Body of pancreas (tissue), 4 donors: ENCODE data around the gene TOMM20L. TPM values are rescaled to one million over a fixed set of nuclear protein-coding genes. Genes with fewer than 3 reads are reported as not detected.
"Not testable (repeated sequence)": the region's sequence is repeated elsewhere in the genome, so short reads cannot be mapped to it uniquely, and the experiment has no call there.

ENCODE experiments used
- ATAC-seq: fragments of 150-250 bp; one replicate; pipeline ENCODE4 v1.9.1; 2016
- DNase-seq, 4 donors: peaks; one replicate each; pipeline ENCODE4 v3.0.0-alpha.2; 2019
- H3K27ac ChIP-seq, 4 donors: fragments of 200-600 bp; sonication (generic); 1 replicate in 3 of 4; 2 replicates in 1 of 4; pipeline versions ENCODE4 v1.5.1 to v1.6.1; 2016 to 2019; ENCODE audit warnings: mild to moderate bottlenecking in 1 of 4, mixed read lengths in 1 of 4, moderate library complexity in 1 of 4
- H3K27me3 ChIP-seq, 2 donors: fragments of 200-600 bp; sonication (generic); one replicate each; pipeline ENCODE4 v1.6.0; 2016; ENCODE audit warnings: mild to moderate bottlenecking in 1 of 2
- H3K36me3 ChIP-seq, 2 donors: fragments of 200-600 bp; sonication (generic); replicated peaks in 1 of 2; 2 replicates each; pipeline ENCODE4 v1.5.1; 2016; ENCODE audit warnings: low read depth in 2 of 2; ENCODE audit not compliant: insufficient read depth in 1 of 2
- H3K4me1 ChIP-seq: fragments of 200-600 bp; sonication (generic); one replicate; pipeline ENCODE4 v1.6.0; 2016
- H3K4me3 ChIP-seq, 2 donors: fragments of 200-600 bp; sonication (generic); 1 replicate in 1 of 2; 2 replicates in 1 of 2; pipeline ENCODE4 v1.5.1; 2016 to 2019
- H3K9me3 ChIP-seq, 3 donors: fragments of 200-600 bp; sonication (generic); 1 replicate in 2 of 3; 2 replicates in 1 of 3; pipeline ENCODE4 v1.5.1; 2016
- POLR2A ChIP-seq, 3 donors: fragments of 450-650 bp; IDR thresholded peaks; one replicate each; pipeline ENCODE4 v1.6.1; 2016; ENCODE audit warnings: antibody characterized with exemption in 3 of 3, mild to moderate bottlenecking in 2 of 3
- WGBS, 2 donors: methylation state at CpG; one replicate each; pipeline ENCODE4 v1.1.5; 2017; 5-methylcytosine and 5-hydroxymethylcytosine counted together
- intact Hi-C: fragments of 100-400 bp; cut with DNase I; formaldehyde crosslinking; loops from one replicate; pipeline ENCODE4 v1.15.1; 2023
- total RNA-seq, 2 donors: library from RNA; depleted of rRNA; stranded (reverse); fragments of >200 nt; gene quantifications; one replicate each; pipeline ENCODE4 v1.1.0, GENCODE V29; 2016
- TF ChIP-seq, protein P1 (sequence below), 7 experiments: fragments of 450-650 bp in 4 of 7; fragments of 200-600 bp in 3 of 7; sonication (generic) in 3 of 7; IDR thresholded peaks; one replicate each; pipeline ENCODE4 v1.5.1; 2016 to 2019; ENCODE audit warnings: antibody characterized with exemption in 7 of 7

The TOMM20L gene
- total RNA-seq = 10 to 100 TPM in 1 of 2 donors, not detected in 1; 19.7 TPM

DNA sequence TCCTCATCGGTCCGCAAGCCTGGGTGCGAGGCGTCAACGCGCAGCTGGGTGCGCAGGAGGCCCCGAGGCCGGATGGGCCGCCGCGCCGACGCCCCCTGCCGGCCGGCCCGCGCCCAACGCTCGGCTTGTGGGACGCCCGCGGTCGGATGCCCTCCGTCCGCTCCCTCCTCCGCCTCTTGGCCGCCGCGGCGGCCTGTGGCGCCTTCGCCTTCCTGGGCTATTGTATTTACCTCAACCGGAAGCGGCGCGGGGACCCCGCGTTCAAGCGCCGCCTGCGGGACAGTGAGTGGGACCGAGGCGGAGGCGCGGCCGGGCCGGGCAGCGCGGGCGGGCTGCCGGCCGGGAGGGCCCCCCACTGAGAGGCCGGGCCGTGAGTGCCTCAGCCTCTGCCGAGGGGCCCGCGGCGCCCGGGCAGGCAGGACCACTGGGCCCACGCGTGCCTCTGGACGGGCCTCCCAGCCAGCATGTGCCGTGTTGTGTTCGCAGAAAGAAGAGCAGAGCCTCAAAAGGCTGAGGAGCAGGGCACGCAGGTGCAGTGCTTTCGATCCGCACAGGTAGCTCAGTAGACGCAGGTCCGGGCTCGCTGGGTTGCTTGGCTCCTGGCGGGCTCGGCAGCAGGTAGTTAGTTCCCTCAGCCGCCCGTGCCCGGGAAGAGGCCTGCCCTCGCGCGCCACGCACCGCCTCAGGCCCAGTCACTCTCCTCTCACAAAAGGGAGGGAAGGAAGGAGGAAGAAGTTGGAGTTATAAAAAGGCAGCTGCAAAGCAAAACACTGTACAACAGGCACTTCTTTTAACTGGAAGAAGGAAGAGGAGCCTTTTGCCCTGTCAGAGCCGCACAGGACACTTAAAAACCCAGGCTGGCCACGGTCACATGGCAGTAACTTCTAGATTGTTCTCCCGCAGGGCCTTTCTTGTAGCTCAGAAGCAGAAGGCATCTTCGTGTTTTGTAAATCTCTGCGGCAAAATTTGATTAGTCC lies at the start of gene TOMM20L:
TSS of gene TOMM20L (plus strand) at position 119 of the 977 bp plus-strand sequence. CDS start at position 147, 28 bp downstream.
- peak; percentile 49 to 62 (median 56) for TF ChIP-seq POLR2A (IDR thresholded peaks at IDR 0.05)
- TF ChIP-seq, protein P1, sequence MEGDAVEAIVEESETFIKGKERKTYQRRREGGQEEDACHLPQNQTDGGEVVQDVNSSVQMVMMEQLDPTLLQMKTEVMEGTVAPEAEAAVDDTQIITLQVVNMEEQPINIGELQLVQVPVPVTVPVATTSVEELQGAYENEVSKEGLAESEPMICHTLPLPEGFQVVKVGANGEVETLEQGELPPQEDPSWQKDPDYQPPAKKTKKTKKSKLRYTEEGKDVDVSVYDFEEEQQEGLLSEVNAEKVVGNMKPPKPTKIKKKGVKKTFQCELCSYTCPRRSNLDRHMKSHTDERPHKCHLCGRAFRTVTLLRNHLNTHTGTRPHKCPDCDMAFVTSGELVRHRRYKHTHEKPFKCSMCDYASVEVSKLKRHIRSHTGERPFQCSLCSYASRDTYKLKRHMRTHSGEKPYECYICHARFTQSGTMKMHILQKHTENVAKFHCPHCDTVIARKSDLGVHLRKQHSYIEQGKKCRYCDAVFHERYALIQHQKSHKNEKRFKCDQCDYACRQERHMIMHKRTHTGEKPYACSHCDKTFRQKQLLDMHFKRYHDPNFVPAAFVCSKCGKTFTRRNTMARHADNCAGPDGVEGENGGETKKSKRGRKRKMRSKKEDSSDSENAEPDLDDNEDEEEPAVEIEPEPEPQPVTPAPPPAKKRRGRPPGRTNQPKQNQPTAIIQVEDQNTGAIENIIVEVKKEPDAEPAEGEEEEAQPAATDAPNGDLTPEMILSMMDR (IDR thresholded peaks at IDR 0.05) = peak in 5 of 7 experiments; percentile 56 to 96 (median 90)
- ATAC-seq (peak; percentile 91), DNase-seq (peak; percentile 74 to 81 (median 76))
- Histone ChIP-seq H3K27me3 (no peaks in the 10 kb centered on the region), H3K27ac (peak within 1 kb of the TSS; percentile 74 to 91 (median 88)), H3K4me3 (peak within 1 kb of the TSS; percentile 27 to 37), H3K9me3 (no peaks in the 10 kb centered on the region), H3K4me1 (peaks cover 18% of the 10 kb centered on the region), H3K36me3 (no peaks in the 10 kb centered on the region)
- intact Hi-C loops = no loop called here
- WGBS, 2 donors = 8 to 32% methylated on average over 17 to 67 of the region's 86 CpGs

DNA sequence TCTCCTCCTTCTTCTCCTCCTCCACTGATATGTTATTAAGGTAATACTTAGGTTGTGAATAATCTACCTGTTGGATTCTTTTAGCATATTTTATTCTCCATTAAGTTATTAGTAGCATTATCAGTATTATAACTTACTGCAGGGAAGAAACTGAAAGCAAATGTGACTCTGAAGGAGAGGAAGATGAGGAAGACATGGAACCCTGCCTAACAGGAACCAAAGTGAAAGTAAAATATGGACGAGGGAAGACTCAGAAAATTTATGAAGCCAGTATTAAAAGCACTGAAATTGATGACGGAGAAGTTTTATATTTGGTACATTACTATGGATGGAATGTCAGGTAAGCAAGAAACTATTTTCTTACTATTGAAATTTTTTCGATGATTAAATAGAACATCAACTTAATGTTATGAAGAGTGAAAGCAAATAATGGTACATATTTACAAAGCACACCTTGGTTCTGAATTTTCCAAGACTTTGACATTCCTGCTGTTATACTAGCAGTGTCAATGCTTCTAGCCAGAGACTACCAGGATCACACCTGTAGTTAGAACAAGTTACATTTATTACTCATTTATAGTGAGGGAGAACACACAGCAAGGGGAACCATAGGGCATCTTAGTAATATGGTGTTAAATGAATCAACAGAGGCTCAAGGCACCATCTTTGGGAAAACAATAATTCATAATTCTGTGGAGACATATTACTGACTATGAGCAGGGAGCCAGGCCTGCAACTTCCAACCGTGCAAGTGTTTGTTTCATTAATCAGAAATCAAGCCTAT lies 42.0 kb upstream of the TOMM20L start:
- H3K27ac ChIP-seq = peak overlapping the region in 1 of 4 donors; percentile 21
- DNase-seq = no peak
- no peaks in the 10 kb centered on the region for H3K4me1 ChIP-seq
- no peaks in the 10 kb centered on the region for H3K9me3 ChIP-seq
- peaks cover 0 to 7% of the 10 kb centered on the region in 2 donors for H3K36me3 ChIP-seq
- intact Hi-C loops = no loop called here
- WGBS, 2 donors = 65 to 68% methylated on average over 4 of the region's 4 CpGs
- TF ChIP-seq, protein P1 (IDR thresholded peaks at IDR 0.05) = no peak
- TF ChIP-seq POLR2A (IDR thresholded peaks at IDR 0.05) = no peak
- H3K4me3 ChIP-seq = no peak overlapping the region
- H3K27me3 ChIP-seq = no peaks in the 10 kb centered on the region
- no peak for ATAC-seq

DNA sequence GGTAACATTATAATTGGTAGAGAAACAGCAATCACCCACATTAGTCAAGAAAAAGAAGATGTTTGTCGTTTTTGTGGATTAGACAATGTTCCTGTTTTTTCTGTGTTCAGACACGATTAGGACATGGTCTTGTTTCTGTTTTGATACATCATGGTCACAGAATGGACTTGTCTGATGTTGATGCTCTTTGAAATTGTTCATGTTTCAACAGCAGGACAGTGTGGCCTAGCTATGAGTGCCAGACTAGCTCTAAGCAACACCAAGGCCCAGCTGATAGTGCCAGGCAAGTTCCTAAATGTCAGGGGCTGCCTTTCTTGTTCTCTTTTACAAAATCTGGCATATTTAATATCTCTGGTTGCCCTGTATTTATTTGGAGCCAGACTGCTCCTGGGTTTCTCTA lies 40.9 kb upstream of the TOMM20L start:
- intact Hi-C loops = no loop called here
- peaks cover 0 to 7% of the 10 kb centered on the region in 2 donors for H3K36me3 ChIP-seq
- H3K4me3 ChIP-seq = no peak overlapping the region
- TF ChIP-seq, protein P1 (IDR thresholded peaks at IDR 0.05) = no peak
- TF ChIP-seq POLR2A (IDR thresholded peaks at IDR 0.05) = no peak
- DNase-seq (no peak), ATAC-seq (no peak)
- H3K27me3 ChIP-seq = no peaks in the 10 kb centered on the region
- H3K9me3 ChIP-seq = no peaks in the 10 kb centered on the region
- WGBS, 2 donors = 77 to 81% methylated on average over 2 of the region's 2 CpGs
- no peaks in the 10 kb centered on the region for H3K4me1 ChIP-seq
- no peak overlapping the region for H3K27ac ChIP-seq

DNA sequence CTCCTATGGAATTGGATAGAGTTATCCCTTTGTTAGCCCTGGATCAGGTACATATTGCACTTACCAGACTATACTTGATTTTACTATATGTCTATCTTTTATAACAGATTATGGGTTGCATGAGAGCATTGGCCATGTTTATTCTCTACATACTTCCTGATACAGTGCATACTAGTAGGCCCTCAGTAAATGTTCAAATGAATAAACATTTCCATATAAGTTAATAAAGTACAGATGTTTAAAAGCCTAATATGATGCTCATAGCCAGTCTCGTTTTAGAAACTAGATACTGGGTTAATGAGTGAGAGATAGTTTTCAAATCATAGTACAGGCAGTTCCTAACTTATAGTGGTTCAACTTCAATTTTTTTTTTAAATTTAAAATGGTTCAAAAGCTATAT lies 39.5 kb upstream of the TOMM20L start:
- Histone ChIP-seq H3K36me3 (peaks cover 0 to 11% of the 10 kb centered on the region in 2 donors), H3K4me3 (no peak overlapping the region), H3K27me3 (no peaks in the 10 kb centered on the region), H3K4me1 (no peaks in the 10 kb centered on the region), H3K9me3 (no peaks in the 10 kb centered on the region), H3K27ac (no peak overlapping the region)
- intact Hi-C loops = no loop called here
- DNase-seq = no peak
- TF ChIP-seq, protein P1 (IDR thresholded peaks at IDR 0.05) = no peak
- no peak for TF ChIP-seq POLR2A (IDR thresholded peaks at IDR 0.05)
- 89 to 95% methylated on average over 1 of the region's 1 CpG for WGBS, 2 donors
- ATAC-seq = no peak

DNA sequence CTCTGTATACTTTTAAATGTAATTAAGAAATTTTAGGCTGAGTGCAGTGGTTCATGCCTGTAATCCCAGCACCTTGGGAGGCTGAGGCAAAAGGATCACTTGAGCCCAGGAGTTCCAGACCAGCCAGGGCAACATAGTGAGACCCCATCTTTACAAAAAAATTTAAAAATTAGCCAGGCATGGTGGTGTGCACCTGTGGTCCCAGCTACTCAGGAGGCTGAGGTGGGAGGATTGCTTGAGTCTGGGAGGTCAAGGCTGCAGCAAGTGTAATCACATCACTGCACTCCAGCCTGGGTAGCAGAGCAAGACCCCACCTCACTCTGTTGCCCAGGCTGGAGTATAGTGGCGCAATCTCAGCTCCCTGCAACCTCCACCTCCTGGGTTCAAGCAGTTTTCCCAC lies 33.5 kb upstream of the TOMM20L start:
- H3K36me3 ChIP-seq = peaks cover 6 to 18% of the 10 kb centered on the region in 2 donors
- H3K9me3 ChIP-seq, intact Hi-C loops, H3K27me3 ChIP-seq, H3K4me3 ChIP-seq, H3K27ac ChIP-seq, ATAC-seq, DNase-seq, H3K4me1 ChIP-seq: not testable (repeated sequence)
- WGBS, 2 donors = 88 to 100% methylated on average over 1 of the region's 1 CpG
